GM21390 (cell line): ENCODE results near the gene TBC1D2B.

Experiments used
- ATAC-seq: cut with Tn5 transposase; IDR thresholded peaks from one replicate; pipeline ENCODE4 v1.9.1; 2021; ENCODE audit not compliant: unreplicated experiment

Gene TBC1D2B

DNA sequence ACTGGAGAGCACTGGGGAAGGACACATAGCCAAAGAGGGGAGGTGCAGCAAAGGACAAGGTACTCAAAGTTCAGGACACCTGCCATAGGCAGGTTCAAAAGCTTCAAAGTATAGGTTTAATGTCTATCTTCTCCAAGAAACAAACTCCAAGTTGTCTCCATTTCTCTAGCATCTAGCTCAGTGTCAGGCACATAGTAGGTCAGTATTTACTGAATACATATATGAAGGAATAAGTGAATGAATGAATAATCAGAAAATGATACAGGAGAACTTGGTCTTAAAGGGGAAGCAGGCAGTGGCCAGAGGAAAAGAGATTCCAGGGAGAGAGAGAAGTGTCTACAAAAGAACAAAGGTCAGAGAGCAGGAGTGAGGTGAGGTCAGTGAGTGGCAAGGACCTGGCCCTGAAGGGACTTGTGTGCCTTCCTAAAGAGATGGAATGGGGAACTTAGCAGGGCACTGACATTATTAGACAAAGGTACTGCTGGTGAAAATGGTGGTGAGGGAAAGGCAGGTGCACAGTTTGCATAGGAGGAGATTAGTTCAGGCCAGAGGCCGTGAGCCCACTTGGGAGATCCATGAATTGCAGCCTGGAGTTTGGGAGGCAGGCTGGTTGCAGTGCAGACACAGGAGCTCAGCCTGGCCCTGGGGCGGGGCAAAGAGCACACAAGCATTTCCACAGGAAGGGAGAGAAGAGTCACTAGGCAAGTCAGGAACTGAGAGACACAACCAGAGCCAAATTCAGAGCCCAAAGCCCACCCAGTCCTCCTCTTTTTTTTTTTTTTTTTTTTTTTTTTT lies 21.4 kb downstream of the TBC1D2B start:
- no peak for ATAC-seq

DNA sequence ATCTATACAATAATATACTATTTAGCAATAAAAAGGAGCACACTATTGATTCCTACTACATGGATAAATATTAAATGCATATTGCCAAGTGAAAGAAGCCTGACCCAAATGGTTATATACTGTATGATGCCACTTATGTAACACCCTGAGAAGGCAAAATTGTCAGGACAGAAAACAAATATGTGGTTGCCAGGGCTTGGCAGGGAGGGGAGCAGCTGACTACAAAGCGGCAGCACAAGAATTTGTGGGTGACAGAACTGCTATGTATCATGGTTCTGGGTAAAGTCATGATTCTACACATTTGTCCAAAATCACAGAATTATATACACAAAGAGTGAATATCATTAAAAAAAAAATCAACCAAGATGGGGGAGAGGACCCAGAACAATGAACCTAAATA lies 22.5 kb downstream of the TBC1D2B start:
- no peak for ATAC-seq

DNA sequence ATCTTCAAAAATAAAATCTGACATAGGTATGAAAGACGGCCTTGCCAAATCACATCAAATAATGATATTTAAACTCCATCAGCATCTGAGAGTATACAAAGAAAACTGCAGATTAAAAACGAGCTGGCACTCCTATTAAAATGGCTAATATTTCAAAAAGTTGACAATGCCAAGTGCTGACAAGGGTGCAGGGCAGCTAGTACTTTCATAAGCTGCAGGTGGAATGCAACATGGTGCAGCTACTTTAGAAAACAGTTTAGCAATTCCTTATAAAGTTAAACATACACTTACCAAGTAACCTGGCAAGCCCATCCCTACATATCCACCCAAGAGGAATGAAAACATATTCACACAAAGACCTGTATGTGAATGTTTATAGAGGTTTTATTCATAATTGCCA lies 23.0 kb downstream of the TBC1D2B start:
- no peak for ATAC-seq

DNA sequence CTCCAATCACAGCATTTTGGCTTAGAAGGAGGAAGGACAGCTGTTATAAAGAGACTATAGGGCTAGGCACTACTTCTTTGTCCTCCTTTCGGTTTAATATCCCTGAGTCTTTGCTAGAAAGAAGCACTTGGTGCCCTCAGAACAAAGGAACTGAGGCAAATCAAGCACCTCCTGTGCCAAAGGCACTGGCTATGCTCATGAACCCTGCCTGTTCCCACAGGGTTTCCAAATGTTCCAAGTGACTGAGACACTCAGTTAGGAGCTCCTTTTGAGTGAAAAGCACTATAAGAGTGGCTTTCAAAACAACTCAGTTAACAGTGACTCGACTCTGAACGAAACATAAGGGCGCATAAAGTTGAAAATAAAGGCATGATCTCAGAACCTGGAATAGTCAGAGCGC lies 25.0 kb downstream of the TBC1D2B start:
- no peak for ATAC-seq

DNA sequence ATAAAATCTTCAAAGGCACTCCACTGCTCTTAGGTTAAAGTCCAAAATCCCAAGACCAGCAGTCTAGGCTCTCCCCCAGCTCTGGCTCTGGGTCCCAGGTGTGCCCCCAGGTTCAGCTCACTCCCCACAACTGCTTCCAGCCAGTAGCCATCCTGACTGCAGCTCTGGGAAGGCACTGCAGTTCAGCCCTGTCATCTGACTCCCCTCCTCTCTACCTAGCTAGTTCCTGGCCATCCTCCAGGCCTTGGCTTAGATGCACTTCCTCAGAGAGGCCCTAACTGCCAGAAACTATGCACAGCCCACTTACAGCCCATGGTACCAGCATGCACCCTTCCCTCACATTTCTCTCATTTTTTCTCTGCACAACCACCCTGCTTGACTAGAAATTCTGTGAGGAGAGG lies 25.5 kb downstream of the TBC1D2B start:
- no peak for ATAC-seq

DNA sequence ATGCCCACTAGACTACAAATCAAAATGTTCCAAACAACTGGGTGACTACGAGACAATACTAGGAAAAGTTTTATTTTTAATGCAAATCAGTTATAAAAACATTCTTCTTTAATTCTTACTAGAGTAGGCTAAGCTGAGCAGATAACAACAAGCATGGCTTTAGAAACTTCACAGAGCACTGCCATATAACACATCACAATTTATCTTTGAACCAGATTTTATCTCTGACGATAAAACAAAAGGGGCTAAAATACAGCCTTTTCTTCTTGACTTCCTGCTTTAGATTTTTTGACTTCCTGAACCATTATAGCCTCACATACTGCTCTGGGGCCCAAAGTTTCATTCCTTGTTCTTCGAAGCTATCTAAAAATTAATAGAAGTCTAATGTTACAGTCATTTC lies 25.9 kb downstream of the TBC1D2B start:
- ATAC-seq: no peak

DNA sequence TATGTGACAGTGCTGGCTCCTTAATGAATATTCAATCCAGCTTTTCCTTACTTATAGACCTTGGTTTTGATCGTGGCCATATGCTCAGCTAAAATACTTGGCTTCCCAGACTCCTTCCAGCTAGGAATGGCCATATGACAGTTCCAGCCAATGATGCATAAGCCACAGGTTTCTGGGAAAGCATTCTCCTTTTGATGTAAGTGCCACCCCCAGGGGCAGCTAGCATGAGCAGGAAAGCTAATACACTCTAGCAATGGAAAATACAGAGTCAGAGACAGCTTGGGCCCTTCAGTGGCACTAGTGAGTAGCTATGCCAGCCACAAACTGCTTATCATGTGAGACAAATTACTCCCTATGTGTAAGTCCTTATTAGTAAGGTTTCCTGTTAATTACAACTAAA lies 26.7 kb downstream of the TBC1D2B start:
- ATAC-seq: no peak

DNA sequence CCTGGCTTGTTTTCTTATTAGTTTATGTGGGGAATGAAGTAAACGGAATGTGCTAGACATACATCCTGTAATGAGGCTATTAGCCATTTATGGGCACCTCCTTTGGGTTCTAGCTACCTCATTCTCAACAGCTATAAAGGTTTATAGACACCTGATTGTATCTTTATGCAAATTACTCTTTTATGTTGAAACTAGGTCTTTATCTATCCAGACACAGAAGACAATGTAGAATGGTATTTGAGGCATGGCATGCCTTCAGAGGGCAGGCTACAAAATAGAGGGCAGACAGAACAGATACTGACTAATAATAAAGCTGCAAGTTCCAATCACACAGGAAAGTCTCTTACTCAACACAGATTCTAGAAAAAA lies 27.1 kb downstream of the TBC1D2B start:
- ATAC-seq: no peak

DNA sequence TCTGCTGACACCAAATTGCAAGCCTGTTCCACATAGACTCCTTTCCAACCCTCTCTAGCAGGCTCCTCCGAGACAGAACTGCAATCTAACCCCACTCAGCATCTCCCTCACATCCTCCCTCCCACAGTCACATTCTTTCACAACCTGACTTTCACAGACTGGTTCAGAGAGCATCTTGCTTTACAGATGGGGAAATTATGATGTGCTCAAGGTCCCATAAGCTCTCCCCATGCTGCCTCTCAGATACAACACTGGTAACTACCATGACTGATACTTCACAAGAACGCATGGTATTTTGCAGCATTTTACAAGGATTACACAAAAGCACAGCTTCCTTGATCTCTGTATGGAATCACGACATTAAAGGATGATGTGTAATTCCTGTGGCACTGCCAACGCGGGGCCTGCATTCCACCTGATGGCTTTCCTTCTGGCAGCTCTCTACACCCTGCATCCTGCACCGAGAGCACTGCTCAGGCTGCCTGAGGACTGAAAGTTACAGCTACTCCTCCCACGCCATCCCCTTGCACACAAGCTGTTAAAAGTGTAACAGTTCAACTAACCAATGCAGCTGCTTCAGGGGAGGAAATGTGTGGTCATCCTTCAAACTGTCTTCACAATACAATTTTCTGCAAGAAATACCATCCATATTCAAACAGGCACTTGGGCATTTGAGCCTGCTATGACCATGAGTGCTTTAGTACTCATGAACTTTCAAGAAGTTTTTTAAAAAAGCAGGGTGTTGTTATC lies 27.6 kb downstream of the TBC1D2B start:
- ATAC-seq: peak; percentile 78

DNA sequence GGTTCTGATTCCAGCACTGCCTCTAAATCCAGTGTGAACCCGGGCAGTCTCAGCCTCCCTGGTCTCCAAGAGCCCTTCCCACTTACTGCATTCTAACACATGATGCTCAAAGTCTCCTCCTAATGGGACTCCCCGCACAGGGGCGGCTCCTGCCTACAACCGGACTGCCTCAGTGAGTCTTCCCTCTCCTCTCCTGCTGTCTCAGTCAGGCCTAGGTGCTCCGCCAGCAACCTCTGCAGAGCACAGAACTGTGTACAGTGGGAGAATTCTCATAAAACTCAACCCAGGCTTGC lies 28.9 kb downstream of the TBC1D2B start:
- no peak for ATAC-seq

DNA sequence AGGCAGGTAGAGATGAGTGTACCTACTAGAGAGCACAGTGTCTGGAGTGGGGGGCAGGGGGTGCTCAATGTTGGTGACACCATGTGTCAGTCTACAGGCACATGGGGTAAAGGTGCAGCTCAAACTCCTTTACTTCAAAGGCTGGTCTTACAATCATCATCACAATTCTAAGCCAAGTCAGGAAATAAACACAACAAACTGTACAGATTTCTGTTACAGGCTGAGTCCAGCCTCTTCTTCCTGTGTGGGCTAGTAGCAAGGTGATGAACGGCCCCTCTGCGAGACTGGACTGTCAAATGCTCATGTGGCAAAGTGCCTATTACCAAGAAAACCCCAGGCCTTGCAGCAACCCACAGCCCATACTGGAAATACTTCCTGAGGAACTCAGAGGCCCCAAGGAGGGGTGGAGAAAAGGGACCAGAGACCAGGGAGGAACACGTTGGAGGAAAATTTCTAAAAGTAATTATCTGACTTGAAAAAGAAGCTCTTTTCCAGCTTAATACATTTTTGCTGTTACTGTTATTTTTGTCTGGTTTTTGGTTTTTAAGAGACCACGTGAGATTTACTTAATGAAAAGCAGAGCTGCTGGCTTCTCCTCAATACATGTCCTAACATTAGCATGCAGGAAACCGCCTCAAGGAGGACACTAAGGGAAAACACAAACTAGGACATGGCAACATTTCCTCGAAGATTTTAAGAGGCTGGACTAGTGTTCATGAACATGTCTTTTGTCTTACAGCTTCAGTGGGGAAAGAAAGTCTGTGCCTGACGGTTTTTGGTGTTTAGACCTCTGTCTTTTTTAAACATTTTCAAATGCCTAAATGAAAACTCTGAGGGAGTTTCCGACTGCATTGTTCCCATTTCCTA lies 29.5 kb downstream of the TBC1D2B start:
- ATAC-seq: no peak

DNA sequence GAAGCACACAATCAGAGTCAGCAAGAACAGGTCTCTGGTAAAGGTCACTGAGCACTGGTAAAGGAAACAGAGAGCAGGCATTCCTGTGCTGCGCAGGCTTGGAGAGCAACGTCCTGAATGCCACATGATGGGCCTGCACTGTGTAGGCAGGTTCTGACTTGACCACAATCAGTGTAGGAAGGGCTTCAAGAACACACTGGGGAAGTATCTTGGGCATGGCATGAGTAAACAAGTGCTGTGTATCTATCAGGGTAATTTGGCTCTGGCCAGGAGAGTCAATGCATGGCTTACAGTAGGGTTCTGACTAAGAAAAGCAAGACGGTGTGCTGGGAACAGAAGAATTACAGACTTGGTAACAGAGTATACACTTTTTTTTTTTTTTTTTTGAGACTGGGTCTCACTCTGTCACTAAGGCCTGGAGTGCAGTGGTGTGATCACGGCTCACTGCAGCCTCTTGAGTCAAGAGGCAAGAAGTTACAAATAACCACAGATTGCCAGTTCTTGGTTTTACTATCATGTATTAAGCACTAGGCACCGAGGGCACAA lies 30.6 kb downstream of the TBC1D2B start:
- ATAC-seq: no peak

DNA sequence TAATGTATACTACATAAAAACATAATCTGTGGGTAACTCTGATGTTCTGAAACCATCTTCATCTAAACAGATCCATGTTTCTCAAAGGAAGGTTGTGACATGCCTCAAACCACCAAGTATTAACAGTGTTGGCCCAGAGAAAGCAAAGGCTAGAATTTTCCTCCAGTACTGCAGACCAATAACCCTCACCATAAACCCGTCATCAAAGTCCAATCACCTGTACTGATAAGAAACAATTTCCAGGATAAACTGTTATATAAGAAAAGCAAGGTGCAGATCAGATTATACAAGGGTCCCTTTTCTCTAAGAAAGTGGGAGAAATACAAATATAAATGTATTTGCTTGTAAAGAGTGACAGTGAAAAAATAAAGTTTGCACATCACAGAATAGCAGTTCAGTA lies 32.3 kb downstream of the TBC1D2B start:
- no peak for ATAC-seq

DNA sequence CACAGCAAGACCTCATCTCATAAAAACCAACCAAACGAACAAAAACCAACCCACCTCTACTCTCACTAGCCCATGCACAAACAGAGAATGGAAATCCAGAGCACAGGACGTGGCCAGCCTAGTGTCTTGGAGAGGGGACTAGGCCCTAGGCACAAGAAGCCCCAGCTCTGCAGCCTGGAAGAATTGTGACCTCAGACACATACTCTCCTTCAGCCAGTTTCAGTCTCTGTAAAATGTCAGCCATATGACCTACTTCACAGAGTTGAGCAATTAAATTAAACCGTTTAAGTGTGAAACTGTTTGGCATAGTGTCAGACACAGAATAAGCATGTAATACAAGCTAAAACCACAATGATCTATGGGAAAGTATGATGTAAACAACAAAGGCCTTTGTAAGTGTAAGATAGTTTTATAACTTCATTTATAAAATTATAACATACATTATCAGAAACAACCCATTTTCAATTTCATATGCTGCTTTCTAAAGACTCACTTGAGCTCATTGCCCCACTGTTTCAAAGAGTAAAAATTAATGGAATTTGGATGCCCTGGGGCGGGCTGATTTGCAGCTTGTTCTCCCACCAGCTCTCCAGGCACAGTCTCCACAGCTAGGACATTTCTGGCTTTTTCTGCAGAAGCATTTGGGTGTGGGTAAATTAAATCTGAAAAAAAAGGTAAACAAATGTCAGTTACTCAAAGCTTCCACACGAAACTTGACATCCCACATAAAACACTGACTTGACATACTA lies 32.9 kb downstream of the TBC1D2B start:
- no peak for ATAC-seq

DNA sequence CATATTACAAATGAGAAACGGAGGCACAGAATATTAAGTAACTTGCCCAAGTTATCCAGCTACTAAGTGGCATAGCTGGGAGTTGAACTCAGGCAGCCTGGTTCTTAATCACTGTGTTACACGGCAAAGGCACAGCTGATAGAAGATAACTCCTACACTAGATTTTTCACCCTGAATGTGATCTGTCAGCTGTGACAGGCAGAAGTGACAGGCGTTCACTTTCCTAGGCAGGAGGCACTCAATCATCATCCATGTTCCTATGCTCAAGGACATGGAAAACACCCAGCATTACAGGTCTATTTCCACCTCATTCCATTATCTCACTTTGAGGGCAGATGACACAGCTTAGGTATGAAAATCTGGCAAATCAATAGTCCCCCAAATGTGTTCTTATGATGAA lies 35.6 kb downstream of the TBC1D2B start:
- ATAC-seq: no peak

DNA sequence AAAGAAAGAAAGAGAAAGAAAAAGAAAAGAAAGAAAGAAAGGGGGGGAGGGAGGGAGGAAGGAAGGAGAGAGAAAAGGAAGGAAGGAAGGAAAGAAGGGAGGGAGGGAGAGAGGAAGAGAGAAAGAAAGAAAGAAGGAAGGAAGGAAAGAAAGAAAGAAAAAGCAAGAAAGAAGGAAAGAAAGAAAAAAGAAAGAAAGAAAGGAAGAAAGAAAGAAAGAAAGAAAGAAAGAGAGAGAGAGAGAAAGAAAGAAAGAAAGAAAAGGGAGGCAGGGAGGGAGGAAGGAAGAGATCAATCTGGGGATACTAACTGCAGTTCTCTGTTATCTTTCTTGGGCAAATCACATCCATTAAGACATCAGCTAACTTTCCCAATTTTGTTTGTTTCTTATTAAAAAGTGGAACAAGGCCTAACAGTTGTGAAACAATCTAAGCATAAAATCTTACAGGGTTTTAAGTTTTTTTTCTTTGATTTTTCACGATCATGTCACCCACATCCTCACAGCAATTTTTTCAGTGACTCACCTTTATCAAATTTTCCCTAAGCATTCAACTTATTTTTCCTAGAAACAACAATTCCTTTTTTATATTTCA lies 36.8 kb downstream of the TBC1D2B start:
- no peak for ATAC-seq

DNA sequence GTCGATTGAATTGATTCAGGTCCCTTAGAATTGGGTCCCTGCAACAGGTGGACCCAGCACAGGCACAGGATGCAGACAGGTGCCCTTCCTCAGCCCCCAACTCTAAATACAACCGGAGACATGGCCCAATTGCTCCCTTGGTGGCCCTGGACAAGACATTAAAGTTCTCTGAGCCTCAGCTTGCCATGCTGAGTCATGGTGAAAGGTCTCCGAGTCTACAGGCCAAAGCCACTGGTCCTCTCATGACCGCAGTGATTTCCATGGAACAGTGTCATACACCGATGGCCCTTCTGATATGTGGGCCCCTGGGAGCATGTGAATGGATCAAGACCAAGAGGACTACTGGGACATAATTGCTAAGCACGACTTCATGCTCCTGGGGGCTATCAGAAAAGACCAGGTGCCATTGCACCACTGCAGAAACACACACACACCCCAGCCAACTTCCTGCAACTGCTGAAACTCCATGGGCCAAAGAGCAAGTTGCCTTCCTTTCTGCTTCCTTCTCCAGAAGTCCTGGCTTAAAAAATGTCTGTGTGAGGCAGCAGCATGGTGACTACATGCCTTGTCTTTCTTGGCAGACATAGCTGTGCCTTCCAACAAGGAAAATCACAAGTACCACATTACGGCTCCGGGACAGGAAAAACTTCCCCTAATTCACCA lies 38.8 kb downstream of the TBC1D2B start:
- no peak for ATAC-seq

DNA sequence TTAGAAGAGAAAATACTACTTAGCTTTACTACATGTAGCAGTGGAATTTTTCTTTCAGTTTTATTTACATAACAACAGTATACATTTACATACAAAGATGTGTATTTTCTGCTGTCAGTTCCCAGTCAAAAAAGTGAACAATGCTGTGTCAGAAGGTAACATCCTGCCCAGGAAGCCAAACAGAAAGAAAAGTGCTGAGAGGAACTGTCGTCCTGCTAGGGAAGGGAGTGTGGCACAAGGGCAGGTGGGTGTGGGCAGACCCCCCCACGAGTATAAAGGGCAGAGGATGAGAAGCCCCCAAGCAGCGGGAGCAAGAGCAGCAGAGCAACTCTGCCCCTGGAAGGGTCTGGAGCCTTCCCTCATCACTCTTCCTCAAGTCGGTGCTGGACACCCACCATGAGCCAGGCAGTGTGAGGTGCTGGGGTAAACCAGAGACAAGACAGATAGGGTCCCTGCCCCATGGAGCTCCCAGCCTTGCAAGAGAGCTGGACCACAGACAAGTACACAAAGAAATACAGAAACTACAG lies 39.7 kb downstream of the TBC1D2B start:
- ATAC-seq: no peak

DNA sequence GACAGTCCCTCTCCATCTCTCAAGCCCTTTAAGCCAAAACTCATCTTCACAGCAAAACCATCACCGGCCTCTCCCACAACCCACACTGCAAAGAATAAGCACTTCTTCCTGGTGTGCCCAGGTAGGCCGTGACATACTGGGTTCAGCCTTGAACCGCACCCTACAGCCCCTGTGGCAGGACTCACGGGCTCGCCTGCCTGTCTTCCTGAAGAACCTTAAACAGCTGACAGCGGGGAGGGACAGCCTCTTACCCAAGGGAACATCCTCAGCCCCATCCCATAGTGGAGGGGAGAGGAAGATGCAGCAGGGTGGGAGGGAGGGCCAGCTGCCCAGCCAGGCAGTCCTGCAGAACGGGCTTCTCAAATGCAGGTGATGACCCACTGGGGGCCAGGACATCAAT lies 40.2 kb downstream of the TBC1D2B start:
- ATAC-seq: no peak
